Stimulated activated naive B cell treated with anti-CD40 and anti-IgM and Interleukin-4, amounts not matched to agents 10 μg/mL and 1 μg/mL and 100 μg/mL, for 72 hours (primary cell): ENCODE data around the gene ZFC3H1.
A peak's percentile ranks its signal among the peaks of the same experiment; 100 is the strongest.
"Not testable (repeated sequence)": the region's sequence is repeated elsewhere in the genome, so short reads cannot be mapped to it uniquely, and the experiment has no call there.

ENCODE experiments used
- ATAC-seq, 2 donors: fragments of 150-1000 bp; cut with Tn5 transposase; replicated peaks; 2 replicates each; pipeline ENCODE4 v1.10.0; 2021; ENCODE audit warnings: moderate library complexity in 1 of 2
- DNase-seq: peaks from one replicate; pipeline ENCODE4 v3.0.0; 2021
- H3K27ac Mint-ChIP-seq: one replicate; pipeline ENCODE4 v1.8.0; 2022; ENCODE audit warnings: mild to moderate bottlenecking, mixed read lengths
- H3K27me3 Mint-ChIP-seq, 2 donors: one replicate each; pipeline ENCODE4 v1.8.0; 2022; ENCODE audit warnings: mixed read lengths in 2 of 2
- H3K36me3 Mint-ChIP-seq, 2 donors: one replicate each; pipeline ENCODE4 v1.8.0; 2022; ENCODE audit warnings: mixed read lengths in 2 of 2, mild to moderate bottlenecking in 1 of 2
- H3K4me1 Mint-ChIP-seq, 2 donors: one replicate each; pipeline ENCODE4 v1.8.0; 2022; ENCODE audit warnings: mixed read lengths in 2 of 2, mild to moderate bottlenecking in 1 of 2
- H3K4me3 Mint-ChIP-seq, 2 donors: one replicate each; pipeline ENCODE4 v1.8.0; 2022; ENCODE audit warnings: mild to moderate bottlenecking in 2 of 2, mixed read lengths in 2 of 2, moderate library complexity in 1 of 2
- H3K9me3 Mint-ChIP-seq, 2 donors: one replicate each; pipeline ENCODE4 v1.8.0; 2022; ENCODE audit warnings: mixed read lengths in 2 of 2, mild to moderate bottlenecking in 1 of 2

ZFC3H1 gene

GRCh38 chr12:71663561-71664410 is at the start of gene ZFC3H1, which contains the start of gene THAP2:
Gene ZFC3H1 (minus strand): TSS chr12:71663848. CDS start chr12:71663610, 238 bp downstream.
Gene THAP2 (plus strand): TSS chr12:71664301. CDS start chr12:71664510, 209 bp downstream.
- H3K27ac Mint-ChIP-seq, result peak within 1 kb of the TSS; percentile 99
- ATAC-seq (peak; percentile 85 to 91), DNase-seq (peak; percentile 93)
- no peaks in the 10 kb centered on the region for H3K27me3 Mint-ChIP-seq
- peaks cover 19 to 32% of the 10 kb centered on the region in 2 donors for H3K36me3 Mint-ChIP-seq
- peak within 1 kb of the TSS; percentile 96 to 99 for H3K4me3 Mint-ChIP-seq
- peaks cover 3 to 4% of the 10 kb centered on the region in 2 donors for H3K9me3 Mint-ChIP-seq
- H3K4me1 Mint-ChIP-seq, result peaks cover 18 to 39% of the 10 kb centered on the region in 2 donors

- Mint-ChIP-seq H3K27ac (no peak overlapping the region), H3K9me3 (peaks cover 14 to 20% of the 10 kb centered on the region in 2 donors), H3K4me3 (no peak overlapping the region), H3K36me3 (peaks cover 8 to 34% of the 10 kb centered on the region in 2 donors), H3K27me3 (no peaks in the 10 kb centered on the region), H3K4me1 (peaks cover 10 to 24% of the 10 kb centered on the region in 2 donors)
- ATAC-seq, result peak; percentile 41 to 54
- DNase-seq, result no peak
Measured at GRCh38 chr12:71710276-71711125, 46.9 kb upstream of the ZFC3H1 start.

- ATAC-seq, result no peak
- H3K27me3 Mint-ChIP-seq, result no peaks in the 10 kb centered on the region
Measured at GRCh38 chr12:71708658-71709057, 45.0 kb upstream of the ZFC3H1 start.

GRCh38 chr12:71704920-71705319 is 41.3 kb upstream of the ZFC3H1 start:
- DNase-seq, result no peak
- Mint-ChIP-seq H3K27me3 (no peaks in the 10 kb centered on the region), H3K9me3 (no peaks in the 10 kb centered on the region), H3K36me3 (peaks cover 19 to 37% of the 10 kb centered on the region in 2 donors), H3K4me3 (no peak overlapping the region), H3K4me1 (peaks cover 13 to 27% of the 10 kb centered on the region in 2 donors), H3K27ac (no peak overlapping the region)
- no peak for ATAC-seq

More at GRCh38 chr12:71708658-71709057, 45.0 kb upstream of the ZFC3H1 start:
- H3K9me3 Mint-ChIP-seq, result peaks cover 8 to 13% of the 10 kb centered on the region in 2 donors
- peaks cover 8 to 36% of the 10 kb centered on the region in 2 donors for H3K36me3 Mint-ChIP-seq
- H3K4me1 Mint-ChIP-seq, result peaks cover 10 to 24% of the 10 kb centered on the region in 2 donors
- DNase-seq, result no peak
- H3K27ac Mint-ChIP-seq, result no peak overlapping the region
- H3K4me3 Mint-ChIP-seq, result no peak overlapping the region

- DNase-seq (no peak), ATAC-seq (no peak)
- Mint-ChIP-seq H3K4me1 (peaks cover 19 to 28% of the 10 kb centered on the region in 2 donors), H3K27ac (no peak overlapping the region), H3K36me3 (peaks cover 25 to 36% of the 10 kb centered on the region in 2 donors), H3K27me3 (no peaks in the 10 kb centered on the region), H3K4me3 (no peak overlapping the region), H3K9me3 (no peaks in the 10 kb centered on the region)
Measured at GRCh38 chr12:71703206-71703605, 39.6 kb upstream of the ZFC3H1 start.

GRCh38 chr12:71702590-71702989 is 38.9 kb upstream of the ZFC3H1 start:
- H3K27ac Mint-ChIP-seq, result no peak overlapping the region
- H3K36me3 Mint-ChIP-seq, result peaks cover 24 to 34% of the 10 kb centered on the region in 2 donors
- H3K9me3 Mint-ChIP-seq, result peaks cover 0 to 1% of the 10 kb centered on the region in 2 donors
- no peaks in the 10 kb centered on the region for H3K27me3 Mint-ChIP-seq
- ATAC-seq, result no peak
- DNase-seq, result no peak
- H3K4me3 Mint-ChIP-seq, result no peak overlapping the region
- H3K4me1 Mint-ChIP-seq, result peaks cover 15 to 27% of the 10 kb centered on the region in 2 donors

GRCh38 chr12:71702181-71702580 is 38.5 kb upstream of the ZFC3H1 start:
- DNase-seq, H3K27me3 Mint-ChIP-seq, H3K9me3 Mint-ChIP-seq, H3K27ac Mint-ChIP-seq, H3K4me3 Mint-ChIP-seq, ATAC-seq: not testable (repeated sequence)
- Mint-ChIP-seq H3K4me1 (peaks cover 14 to 23% of the 10 kb centered on the region in 2 donors), H3K36me3 (peaks cover 23 to 31% of the 10 kb centered on the region in 2 donors)

GRCh38 chr12:71695782-71696181 is 32.1 kb upstream of the ZFC3H1 start:
- DNase-seq (no peak), ATAC-seq (no peak)
- no peak overlapping the region for H3K4me3 Mint-ChIP-seq
- peaks cover 18 to 29% of the 10 kb centered on the region in 2 donors for H3K36me3 Mint-ChIP-seq
- H3K4me1 Mint-ChIP-seq, result peaks cover 33 to 53% of the 10 kb centered on the region in 2 donors
- no peaks in the 10 kb centered on the region for H3K27me3 Mint-ChIP-seq
- peaks cover 0 to 1% of the 10 kb centered on the region in 2 donors for H3K9me3 Mint-ChIP-seq
- no peak overlapping the region for H3K27ac Mint-ChIP-seq

- H3K27ac Mint-ChIP-seq, result peak overlapping the region; percentile 92
- peaks cover 33 to 57% of the 10 kb centered on the region in 2 donors for H3K4me1 Mint-ChIP-seq
- H3K9me3 Mint-ChIP-seq, result peaks cover 0 to 1% of the 10 kb centered on the region in 2 donors
- peak; percentile 78 to 81 for ATAC-seq
- H3K36me3 Mint-ChIP-seq, result peaks cover 18 to 28% of the 10 kb centered on the region in 2 donors
- no peaks in the 10 kb centered on the region for H3K27me3 Mint-ChIP-seq
- peak; percentile 21 for DNase-seq
- peak overlapping the region; percentile 62 to 68 for H3K4me3 Mint-ChIP-seq
Measured at GRCh38 chr12:71694099-71694820, 30.6 kb upstream of the ZFC3H1 start.

GRCh38 chr12:71693651-71694050 is 30.0 kb upstream of the ZFC3H1 start:
- not testable (repeated sequence) for H3K27me3 Mint-ChIP-seq, DNase-seq, H3K9me3 Mint-ChIP-seq
- Mint-ChIP-seq H3K27ac (peak overlapping the region; percentile 92), H3K4me1 (peaks cover 31 to 54% of the 10 kb centered on the region in 2 donors), H3K36me3 (peaks cover 15 to 25% of the 10 kb centered on the region in 2 donors), H3K4me3 (peak overlapping the region; percentile 20 to 68)
- peak; percentile 19 to 20 for ATAC-seq

- no peaks in the 10 kb centered on the region for H3K27me3 Mint-ChIP-seq
- peaks cover 0 to 1% of the 10 kb centered on the region in 2 donors for H3K9me3 Mint-ChIP-seq
- no peak for ATAC-seq
- DNase-seq, result no peak
- no peak overlapping the region for H3K27ac Mint-ChIP-seq
- peaks cover 29 to 51% of the 10 kb centered on the region in 2 donors for H3K4me1 Mint-ChIP-seq
- H3K36me3 Mint-ChIP-seq, result peaks cover 14 to 22% of the 10 kb centered on the region in 2 donors
- H3K4me3 Mint-ChIP-seq, result no peak overlapping the region
Measured at GRCh38 chr12:71693126-71693525, 29.5 kb upstream of the ZFC3H1 start.

- no peaks in the 10 kb centered on the region for H3K9me3 Mint-ChIP-seq
- H3K4me3 Mint-ChIP-seq, result peak overlapping the region in 1 of 2 donors; percentile 44
- peaks cover 32 to 53% of the 10 kb centered on the region in 2 donors for H3K4me1 Mint-ChIP-seq
- ATAC-seq (no peak), DNase-seq (no peak)
- H3K27ac Mint-ChIP-seq, result peak overlapping the region; percentile 53
- peaks cover 10 to 18% of the 10 kb centered on the region in 2 donors for H3K36me3 Mint-ChIP-seq
- no peaks in the 10 kb centered on the region for H3K27me3 Mint-ChIP-seq
Measured at GRCh38 chr12:71691504-71692129, 28.0 kb upstream of the ZFC3H1 start.

- Mint-ChIP-seq H3K27me3 (no peaks in the 10 kb centered on the region), H3K36me3 (peaks cover 11 to 14% of the 10 kb centered on the region in 2 donors), H3K27ac (peak overlapping the region; percentile 22), H3K4me3 (peak overlapping the region; percentile 11 to 44), H3K4me1 (peaks cover 23 to 42% of the 10 kb centered on the region in 2 donors), H3K9me3 (no peaks in the 10 kb centered on the region)
- ATAC-seq, result no peak
- no peak for DNase-seq
Measured at GRCh38 chr12:71688961-71689570, 25.4 kb upstream of the ZFC3H1 start.
